Loucy (cell line): Measurements from ENCODE around the gene COL10A1.
"Not testable (repeated sequence)": the region's sequence is repeated elsewhere in the genome, so short reads cannot be mapped to it uniquely, and the experiment has no call there.

Experiments
- H2AFZ ChIP-seq: fragments of 200-600 bp; sonication (generic); 2 replicates; pipeline ENCODE4 v1.6.0; 2016; ENCODE audit warnings: antibody characterized with exemption, mild to moderate bottlenecking, low read length, moderate library complexity
- H3F3A ChIP-seq: fragments of 200-600 bp; 2 replicates; pipeline ENCODE4 v1.6.0; 2016; ENCODE audit warnings: antibody characterized with exemption, low read depth, mild to moderate bottlenecking
- H3K27me3 ChIP-seq: fragments of 200-600 bp; sonication (generic); 2 replicates; pipeline ENCODE4 v1.6.1; 2014; ENCODE audit warnings: low read length, mild to moderate bottlenecking; ENCODE audit not compliant: insufficient read depth, poor library complexity, severe bottlenecking
- H3K36me3 ChIP-seq: fragments of 200-600 bp; sonication (generic); 2 replicates; pipeline ENCODE4 v1.6.1; 2016; ENCODE audit warnings: low read length; ENCODE audit not compliant: insufficient read depth
- H3K4me1 ChIP-seq: fragments of 200-600 bp; sonication (generic); 2 replicates; pipeline ENCODE4 v1.5.1; 2014; ENCODE audit warnings: low read length, mild to moderate bottlenecking; ENCODE audit not compliant: insufficient read depth, poor library complexity, severe bottlenecking
- H3K4me2 ChIP-seq: fragments of 200-600 bp; sonication (generic); 2 replicates; pipeline ENCODE4 v1.6.0; 2014; ENCODE audit warnings: antibody characterized with exemption, low read length, low read depth, mild to moderate bottlenecking; ENCODE audit not compliant: poor library complexity, severe bottlenecking
- H3K4me3 ChIP-seq: fragments of 200-600 bp; sonication (generic); 2 replicates; pipeline ENCODE4 v1.5.1; 2014; ENCODE audit warnings: low read length, mild to moderate bottlenecking, mixed read lengths; ENCODE audit not compliant: poor library complexity, severe bottlenecking
- H3K79me2 ChIP-seq: fragments of 200-600 bp; sonication (generic); 2 replicates; pipeline ENCODE4 v1.6.1; 2014; ENCODE audit warnings: low read length; ENCODE audit not compliant: insufficient read depth
- H3K9ac ChIP-seq: fragments of 200-600 bp; sonication (generic); 2 replicates; pipeline ENCODE4 v1.6.0; 2014; ENCODE audit warnings: mild to moderate bottlenecking, low read depth, low read length, moderate library complexity; ENCODE audit not compliant: poor library complexity, severe bottlenecking
- H3K9me2 ChIP-seq: fragments of 200-600 bp; sonication (generic); replicated peaks from 2 replicates; pipeline ENCODE4 v1.6.1; 2016; ENCODE audit warnings: low read depth, low read length, mixed read lengths
- H3K9me3 ChIP-seq: fragments of 200-600 bp; sonication (generic); 2 replicates; pipeline ENCODE4 v1.6.1; 2014; ENCODE audit warnings: mild to moderate bottlenecking, antibody characterized with exemption, low read length, low read depth; ENCODE audit not compliant: insufficient read depth
- H4K20me1 ChIP-seq: fragments of 200-600 bp; sonication (generic); 2 replicates; pipeline ENCODE4 v1.6.0; 2014; ENCODE audit warnings: antibody characterized with exemption, low read length, mild to moderate bottlenecking; ENCODE audit not compliant: insufficient read depth, poor library complexity, severe bottlenecking
- CTCF ChIP-seq: fragments of 200-600 bp; sonication (generic); conservative IDR thresholded peaks from 2 replicates; pipeline ENCODE4 v1.5.1; 2014; ENCODE audit warnings: mild to moderate bottlenecking, antibody characterized with exemption, low read length
- EZH2phosphoT487 ChIP-seq: fragments of 200-600 bp; IDR thresholded peaks from 2 replicates; pipeline ENCODE4 v1.6.1; 2018; ENCODE audit warnings: antibody characterized with exemption, mild to moderate bottlenecking, moderate library complexity, borderline replicate concordance

Gene COL10A1

GRCh38 chr6:116096979-116097816 lies 28.7 kb downstream of the COL10A1 start:
- Histone ChIP-seq H3K9me2 (no peaks in the 10 kb centered on the region), H3K36me3 (no peaks in the 10 kb centered on the region), H2AFZ (no peak overlapping the region), H3K79me2 (no peaks in the 10 kb centered on the region), H3K27me3 (no peaks in the 10 kb centered on the region), H4K20me1 (no peaks in the 10 kb centered on the region), H3K9ac (no peak overlapping the region), H3F3A (no peaks in the 10 kb centered on the region), H3K4me2 (no peak overlapping the region), H3K4me3 (no peak overlapping the region), H3K9me3 (peaks cover 5% of the 10 kb centered on the region; the same call in 1 of the 2 replicates), H3K4me1 (peaks cover 22% of the 10 kb centered on the region)
- TF ChIP-seq EZH2phosphoT487 (no peak), CTCF (peak; percentile 53)

GRCh38 chr6:116096048-116096759 lies 29.7 kb downstream of the COL10A1 start:
- not testable (repeated sequence) for H3K9me3 ChIP-seq, H3K9ac ChIP-seq, H2AFZ ChIP-seq, H3K27me3 ChIP-seq, H3K9me2 ChIP-seq, H3K79me2 ChIP-seq, H3F3A ChIP-seq, H3K36me3 ChIP-seq, H4K20me1 ChIP-seq, H3K4me2 ChIP-seq, H3K4me3 ChIP-seq
- peaks cover 12% of the 10 kb centered on the region for H3K4me1 ChIP-seq

- peaks cover 5% of the 10 kb centered on the region; the same call in 1 of the 2 replicates for H3K9me3 ChIP-seq
- H3K79me2 ChIP-seq: no peaks in the 10 kb centered on the region
- H3K4me3 ChIP-seq: no peak overlapping the region
- no peaks in the 10 kb centered on the region for H3K36me3 ChIP-seq
- H3K4me2 ChIP-seq: no peak overlapping the region
- no peaks in the 10 kb centered on the region for H3K9me2 ChIP-seq
- H3K27me3 ChIP-seq: no peaks in the 10 kb centered on the region
- no peak overlapping the region for H3K9ac ChIP-seq
- TF ChIP-seq CTCF: no peak
- no peak for TF ChIP-seq EZH2phosphoT487
- no peaks in the 10 kb centered on the region for H4K20me1 ChIP-seq
- no peak overlapping the region for H2AFZ ChIP-seq
- H3K4me1 ChIP-seq: peaks cover under 1% of the 10 kb centered on the region
- H3F3A ChIP-seq: no peaks in the 10 kb centered on the region
Observed at GRCh38 chr6:116094041-116094440, 31.9 kb downstream of the COL10A1 start.
